NCI-H1930 (cell line): ENCODE measurements around the gene GBF1.
"Not testable (repeated sequence)": the region's sequence is repeated elsewhere in the genome, so short reads cannot be mapped to it uniquely, and the experiment has no call there.

Experiments
- DNase-seq, 2 experiments: peaks; one replicate each; lab custom pipeline; 2025; lab: John Stamatoyannopoulos, UW

The GBF1 gene

GRCh38 chr10:102306710-102307109 is 61.4 kb downstream of the GBF1 start:
- DNase-seq, result no peak

GRCh38 chr10:102308318-102308717 is 63.0 kb downstream of the GBF1 start:
- not testable (repeated sequence) for DNase-seq

- no peak for DNase-seq
Measured at GRCh38 chr10:102309236-102309635, 63.9 kb downstream of the GBF1 start.

- no peak for DNase-seq
Measured at GRCh38 chr10:102309916-102310315, 64.6 kb downstream of the GBF1 start.

- no peak for DNase-seq
Measured at GRCh38 chr10:102310361-102311024, 65.2 kb downstream of the GBF1 start.

GRCh38 chr10:102311025-102311420 is 65.7 kb downstream of the GBF1 start:
- no peak for DNase-seq

- no peak for DNase-seq
Measured at GRCh38 chr10:102312683-102313082, 67.4 kb downstream of the GBF1 start.

- no peak for DNase-seq
Measured at GRCh38 chr10:102313221-102313896, 68.0 kb downstream of the GBF1 start.

- no peak for DNase-seq
Measured at GRCh38 chr10:102314801-102315200, 69.5 kb downstream of the GBF1 start.

- DNase-seq, result no peak
Measured at GRCh38 chr10:102316421-102316820, 71.1 kb downstream of the GBF1 start.

- DNase-seq, result no peak
Measured at GRCh38 chr10:102322914-102323313, 77.6 kb downstream of the GBF1 start.

GRCh38 chr10:102324061-102324460 is 78.7 kb downstream of the GBF1 start:
- DNase-seq, result no peak

GRCh38 chr10:102326031-102326430 is 80.7 kb downstream of the GBF1 start:
- no peak for DNase-seq

GRCh38 chr10:102327002-102327401 is 81.7 kb downstream of the GBF1 start:
- no peak for DNase-seq

- no peak for DNase-seq
Measured at GRCh38 chr10:102327641-102328040, 82.3 kb downstream of the GBF1 start.

- DNase-seq, result no peak
Measured at GRCh38 chr10:102332772-102333171, 87.4 kb downstream of the GBF1 start.

- no peak for DNase-seq
Measured at GRCh38 chr10:102334101-102334500, 88.8 kb downstream of the GBF1 start.

- no peak for DNase-seq
Measured at GRCh38 chr10:102335184-102335583, 89.9 kb downstream of the GBF1 start.

GRCh38 chr10:102341038-102341688 is 95.8 kb downstream of the GBF1 start:
- DNase-seq, result no peak

- DNase-seq, result no peak
Measured at GRCh38 chr10:102342458-102342857, 97.1 kb downstream of the GBF1 start.

GRCh38 chr10:102342958-102343357 is 97.6 kb downstream of the GBF1 start:
- no peak for DNase-seq

- DNase-seq, result no peak
Measured at GRCh38 chr10:102344067-102344466, 98.7 kb downstream of the GBF1 start.

- no peak for DNase-seq
Measured at GRCh38 chr10:102347236-102347828, 102.0 kb downstream of the GBF1 start.
